CD8-positive, alpha-beta memory T cell (primary cell): ENCODE data around the gene DCAF12L2. TPM values are rescaled to one million over a fixed set of nuclear protein-coding genes. Genes with fewer than 3 reads are reported as not detected.

ENCODE experiments used
- CTCF ChIA-PET: fragments of 350-600 bp; sonication (Branson Sonifier 250); formaldehyde crosslinking; loops from one replicate; lab custom pipeline; 2021; ENCODE audit warnings: antibody characterized with exemption; lab: Charles Lee
- POLR2A ChIA-PET: fragments of 350-600 bp; sonication (Branson Sonifier 250); formaldehyde crosslinking; loops from one replicate; lab custom pipeline; 2021; ENCODE audit warnings: antibody characterized with exemption; lab: Charles Lee
- DNase-seq, 5 donors: peaks; one replicate each; pipeline versions ENCODE4 v3.0.0 to v3.0.0-alpha.2; 2020 to 2022; ENCODE audit warnings: mixed read lengths in 1 of 5
- H3K27ac ChIP-seq: one replicate; pipeline ENCODE4 v1.7.0; 2013; ENCODE audit warnings: low read depth, mild to moderate bottlenecking, low read length, moderate library complexity
- H3K27me3 ChIP-seq: 2 replicates; pipeline ENCODE4 v1.7.0; 2013; ENCODE audit warnings: low read length, mild to moderate bottlenecking; ENCODE audit not compliant: insufficient read depth, poor library complexity, severe bottlenecking
- H3K36me3 ChIP-seq: 2 replicates; pipeline ENCODE4 v1.7.0; 2013; ENCODE audit warnings: mild to moderate bottlenecking, low read length, moderate library complexity; ENCODE audit not compliant: insufficient read depth
- H3K4me1 ChIP-seq: 2 replicates; pipeline ENCODE4 v1.7.0; 2013; ENCODE audit warnings: mild to moderate bottlenecking, low read length, moderate library complexity; ENCODE audit not compliant: insufficient read depth
- H3K4me3 ChIP-seq: 2 replicates; pipeline ENCODE4 v1.7.0; 2013; ENCODE audit warnings: mild to moderate bottlenecking, low read length
- H3K9me3 ChIP-seq: 2 replicates; pipeline ENCODE4 v1.7.0; 2013; ENCODE audit warnings: mild to moderate bottlenecking, low read length
- H3K27ac Mint-ChIP-seq, 8 donors: one replicate each; pipeline ENCODE4 v1.8.0; 2020 to 2021; ENCODE audit warnings: mixed read lengths in 8 of 8, mild to moderate bottlenecking in 6 of 8, inconsistent platforms in 3 of 8, moderate library complexity in 3 of 8
- H3K27me3 Mint-ChIP-seq, 2 donors: one replicate each; pipeline ENCODE4 v1.8.0; 2020 to 2021; ENCODE audit warnings: mixed read lengths in 2 of 2, mild to moderate bottlenecking in 1 of 2, moderate library complexity in 1 of 2
- H3K36me3 Mint-ChIP-seq, 3 donors: one replicate each; pipeline ENCODE4 v1.8.0; 2020 to 2021; ENCODE audit warnings: mixed read lengths in 3 of 3, inconsistent platforms in 1 of 3, mild to moderate bottlenecking in 1 of 3
- H3K4me1 Mint-ChIP-seq, 3 donors: one replicate each; pipeline ENCODE4 v1.8.0; 2020 to 2021; ENCODE audit warnings: mixed read lengths in 3 of 3, inconsistent platforms in 1 of 3, mild to moderate bottlenecking in 1 of 3
- H3K4me3 Mint-ChIP-seq, 7 donors: one replicate each; pipeline ENCODE4 v1.8.0; 2020 to 2021; ENCODE audit warnings: mixed read lengths in 7 of 7, mild to moderate bottlenecking in 6 of 7, moderate library complexity in 4 of 7, inconsistent platforms in 2 of 7
- H3K9me3 Mint-ChIP-seq, 5 donors: one replicate each; pipeline ENCODE4 v1.8.0; 2020 to 2022; ENCODE audit warnings: mixed read lengths in 5 of 5, mild to moderate bottlenecking in 3 of 5, moderate library complexity in 2 of 5, inconsistent platforms in 1 of 5
- polyA plus RNA-seq: library from polyadenylated mRNA; unstranded; fragments of 300-500 nt; fragmentation: Illumina TruSeq; gene quantifications from one replicate; pipeline ENCODE4 v1.2.3, GENCODE V29; 2021
- total RNA-seq, 2 experiments: library from RNA; stranded (reverse); gene quantifications; one replicate each; pipeline ENCODE4 v1.2.3, GENCODE V29; 2021

DCAF12L2 gene
- total and polyA plus RNA-seq, 3 experiments from 2014 or later: not detected

GRCh38 chrX:126141014-126141413 is 25.1 kb downstream of the DCAF12L2 start:
- no peaks in the 10 kb centered on the region for H3K36me3 ChIP-seq
- no peaks in the 10 kb centered on the region for H3K27me3 ChIP-seq
- H3K4me3 Mint-ChIP-seq: no peak overlapping the region
- ChIA-PET CTCF (no interaction called here), POLR2A (no interaction called here)
- H3K9me3 ChIP-seq: no peaks in the 10 kb centered on the region
- peaks cover 0 to 4% of the 10 kb centered on the region in 2 donors for H3K27me3 Mint-ChIP-seq
- H3K4me1 ChIP-seq: no peaks in the 10 kb centered on the region
- no peak for DNase-seq
- H3K4me3 ChIP-seq: no peak overlapping the region
- no peaks in the 10 kb centered on the region for H3K4me1 Mint-ChIP-seq
- no peaks in the 10 kb centered on the region for H3K36me3 Mint-ChIP-seq
- H3K9me3 Mint-ChIP-seq: peaks cover 0 to 4% (median 0%) of the 10 kb centered on the region in 5 donors
- H3K27ac ChIP-seq: no peak overlapping the region
- H3K27ac Mint-ChIP-seq: no peak overlapping the region

GRCh38 chrX:126137899-126138298 is 28.2 kb downstream of the DCAF12L2 start:
- peaks cover 0 to 5% (median 3%) of the 10 kb centered on the region in 5 donors for H3K9me3 Mint-ChIP-seq
- CTCF ChIA-PET: no interaction called here

GRCh38 chrX:126124721-126125120 is 41.4 kb downstream of the DCAF12L2 start:
- H3K27ac Mint-ChIP-seq: no peak overlapping the region
- POLR2A ChIA-PET: no interaction called here
- H3K9me3 ChIP-seq: no peaks in the 10 kb centered on the region

More at GRCh38 chrX:126137899-126138298, 28.2 kb downstream of the DCAF12L2 start:
- Histone ChIP-seq H3K27ac (no peak overlapping the region), H3K36me3 (no peaks in the 10 kb centered on the region), H3K27me3 (no peaks in the 10 kb centered on the region), H3K9me3 (no peaks in the 10 kb centered on the region), H3K4me1 (no peaks in the 10 kb centered on the region), H3K4me3 (no peak overlapping the region)
- DNase-seq: no peak
- POLR2A ChIA-PET: no interaction called here
- Mint-ChIP-seq H3K27ac (no peak overlapping the region), H3K27me3 (peaks cover 0 to 3% of the 10 kb centered on the region in 2 donors), H3K4me3 (no peak overlapping the region), H3K4me1 (no peaks in the 10 kb centered on the region), H3K36me3 (no peaks in the 10 kb centered on the region)

More at GRCh38 chrX:126124721-126125120, 41.4 kb downstream of the DCAF12L2 start:
- no peak for DNase-seq
- no peaks in the 10 kb centered on the region for H3K36me3 Mint-ChIP-seq
- Histone ChIP-seq H3K27me3 (no peaks in the 10 kb centered on the region), H3K27ac (no peak overlapping the region), H3K4me1 (no peaks in the 10 kb centered on the region), H3K4me3 (no peak overlapping the region), H3K36me3 (no peaks in the 10 kb centered on the region)
- peaks cover 0 to 6% (median 0%) of the 10 kb centered on the region in 5 donors for H3K9me3 Mint-ChIP-seq
- no peaks in the 10 kb centered on the region for H3K4me1 Mint-ChIP-seq
- no peak overlapping the region for H3K4me3 Mint-ChIP-seq
- CTCF ChIA-PET: no interaction called here
- peaks cover 0 to 3% of the 10 kb centered on the region in 2 donors for H3K27me3 Mint-ChIP-seq
